HCT116 (cell line): ENCODE measurements around the gene HNF1B. TPM values are rescaled to one million over a fixed set of nuclear protein-coding genes. Genes with fewer than 3 reads are reported as not detected.

ENCODE experiments used
- ATAC-seq: fragments of 200-7000 bp; cut with Tn5 transposase; 2 replicates; pipeline ENCODE4 v1.9.1; 2020; ENCODE audit warnings: mild to moderate bottlenecking, moderate library complexity
- BruUV-seq: library from RNA; stranded (reverse); fragments of 400-500 nt; replicated peaks from 2 replicates; lab custom pipeline; 2021; lab: Mats Ljungman, UMichigan
- CTCF ChIA-PET: fragments of 300-600 bp; sonication (Branson Sonifier 250); formaldehyde crosslinking; loops from one replicate; lab custom pipeline; 2021; ENCODE audit warnings: antibody characterized with exemption; lab: Charles Lee
- POLR2A ChIA-PET: fragments of 300-600, 350-600 bp; sonication (Branson Sonifier 250); formaldehyde crosslinking; loops from one replicate; lab custom pipeline; 2021; ENCODE audit warnings: antibody characterized with exemption; lab: Charles Lee
- RAD21 ChIA-PET, 2 experiments: fragments of 300-600 bp; sonication (Branson Sonifier 250); formaldehyde crosslinking; loops; one replicate each; lab custom pipeline; 2023; ENCODE audit warnings: low total read pairs in 2 of 2; ENCODE audit not compliant: uncharacterized antibody in 2 of 2, unreplicated experiment in 2 of 2, low non-redundant PET in 1 of 2; lab: Charles Lee
- DNase-seq: peaks from one replicate; pipeline ENCODE4 v3.0.0-alpha.2; 2010; ENCODE audit warnings: low read depth, low spot score
- H2AFZ ChIP-seq: fragments of 200-600 bp; shearing (Covaris generic), sonication (generic); 2 replicates; pipeline ENCODE4 v1.6.1; 2017; ENCODE audit warnings: low read depth, mixed run types, mixed read lengths, antibody characterized with exemption, low read length; ENCODE audit not compliant: poor library complexity, severe bottlenecking
- H3K27ac ChIP-seq: 2 replicates; pipeline ENCODE4 v1.5.1; 2012; ENCODE audit warnings: low read depth, low read length
- H3K27me3 ChIP-seq: fragments of 200-600 bp; sonication (generic); 2 replicates; pipeline ENCODE4 v1.6.1; 2016; ENCODE audit warnings: mixed run types, low read length, mixed read lengths; ENCODE audit not compliant: insufficient read depth
- H3K36me3 ChIP-seq, 2 experiments: fragments of 200-500 bp in 1 of 2; fragments of 200-600 bp in 1 of 2; sonication (Bioruptor generic) in 1 of 2; sonication (generic) in 1 of 2; 2 replicates each; pipeline versions ENCODE4 v1.5.1 to v1.6.1; 2014 to 2016; ENCODE audit warnings: low read length in 2 of 2, inconsistent platforms in 1 of 2, mixed read lengths in 1 of 2, mixed run types in 1 of 2; ENCODE audit not compliant: insufficient read depth in 2 of 2, control insufficient read depth in 1 of 2
- H3K4me1 ChIP-seq, 2 experiments: fragments of 200-600 bp in 1 of 2; sonication (generic) in 1 of 2; 2 replicates each; pipeline versions ENCODE4 v1.5.1 to v1.6.1; 2012 to 2017; ENCODE audit warnings: low read length in 2 of 2, inconsistent platforms in 1 of 2, mild to moderate bottlenecking in 1 of 2, mixed read lengths in 1 of 2, mixed run types in 1 of 2, moderate library complexity in 1 of 2; ENCODE audit not compliant: insufficient read depth in 2 of 2, control insufficient read depth in 1 of 2
- H3K4me2 ChIP-seq: fragments of 200-600 bp; sonication (generic); 2 replicates; pipeline ENCODE4 v1.6.1; 2017; ENCODE audit warnings: mixed run types, low read length, mixed read lengths
- H3K4me3 ChIP-seq, 2 experiments: fragments of 200-600 bp in 1 of 2; sonication (generic) in 1 of 2; replicated peaks in 1 of 2; 2 replicates each; pipeline ENCODE4 v1.5.1; 2011 to 2016; ENCODE audit warnings: low read length in 2 of 2, control low read depth in 1 of 2, low read depth in 1 of 2, mild to moderate bottlenecking in 1 of 2, mixed read lengths in 1 of 2, mixed run types in 1 of 2
- H3K79me2 ChIP-seq: fragments of 200-600 bp; sonication (generic); 2 replicates; pipeline ENCODE4 v1.6.1; 2017; ENCODE audit warnings: mild to moderate bottlenecking, mixed run types, low read length, moderate library complexity, mixed read lengths; ENCODE audit not compliant: insufficient read depth
- H3K9ac ChIP-seq: fragments of 200-600 bp; sonication (generic); 2 replicates; pipeline ENCODE4 v1.6.1; 2016; ENCODE audit warnings: low read length, mixed read lengths
- H3K9me2 ChIP-seq: fragments of 200-600 bp; sonication (generic), shearing (Covaris generic); 2 replicates; pipeline ENCODE4 v1.6.1; 2017; ENCODE audit warnings: mixed run types, mild to moderate bottlenecking, moderate library complexity; ENCODE audit not compliant: insufficient read depth
- H3K9me3 ChIP-seq, 2 experiments: fragments of 200-500 bp in 1 of 2; fragments of 200-600 bp in 1 of 2; sonication (Bioruptor generic) in 1 of 2; sonication (generic) in 1 of 2; 2 replicates each; pipeline ENCODE4 v1.6.1; 2014 to 2017; ENCODE audit warnings: low read length in 2 of 2, mixed read lengths in 2 of 2, inconsistent platforms in 1 of 2, low read depth in 1 of 2, mild to moderate bottlenecking in 1 of 2, mixed run types in 1 of 2, moderate library complexity in 1 of 2; ENCODE audit not compliant: control insufficient read depth in 1 of 2, insufficient read depth in 1 of 2
- H4K20me1 ChIP-seq: fragments of 200-600 bp; sonication (generic), shearing (Covaris generic); 2 replicates; pipeline ENCODE4 v1.6.1; 2017; ENCODE audit warnings: mixed run types, mild to moderate bottlenecking, moderate library complexity; ENCODE audit not compliant: insufficient read depth
- CEBPB ChIP-seq: IDR thresholded peaks from 2 replicates; pipeline ENCODE4 v1.6.1; 2012; ENCODE audit warnings: low read depth
- CTCF ChIP-seq, 3 experiments: fragments of 200-600 bp in 1 of 3; sonication (generic) in 1 of 3; IDR thresholded peaks in 2 of 3; conservative IDR thresholded peaks in 1 of 3; 2 replicates each; pipeline ENCODE4 v1.5.1; 2012 to 2017; ENCODE audit warnings: low read depth in 2 of 3, low read length in 2 of 3, antibody characterized with exemption in 1 of 3, borderline replicate concordance in 1 of 3, control low read depth in 1 of 3, mild to moderate bottlenecking in 1 of 3, mixed read lengths in 1 of 3, mixed run types in 1 of 3, moderate library complexity in 1 of 3; ENCODE audit not compliant: insufficient read depth in 1 of 3
- ELF1 ChIP-seq: IDR thresholded peaks from 2 replicates; pipeline ENCODE4 v1.6.1; 2012; ENCODE audit warnings: low read depth, borderline replicate concordance
- EZH2 ChIP-seq: fragments of 200-600 bp; sonication (generic); IDR thresholded peaks from 2 replicates; pipeline ENCODE4 v1.6.1; 2017; ENCODE audit warnings: antibody characterized with exemption, mixed run types
- EZH2phosphoT487 ChIP-seq: fragments of 200-600 bp; IDR thresholded peaks from 2 replicates; pipeline ENCODE4 v1.6.1; 2018; ENCODE audit warnings: antibody characterized with exemption, borderline replicate concordance
- FOSL1 ChIP-seq: IDR thresholded peaks from 2 replicates; pipeline ENCODE4 v1.6.1; 2012; ENCODE audit warnings: low read depth
- MAX ChIP-seq: IDR thresholded peaks from 2 replicates; pipeline ENCODE4 v1.6.1; 2012
- POLR2A ChIP-seq: IDR thresholded peaks from 2 replicates; pipeline ENCODE4 v1.7.0; 2011; ENCODE audit warnings: borderline replicate concordance; ENCODE audit not compliant: insufficient read depth, insufficient read length; ENCODE audit errors: extremely low read depth
- REST ChIP-seq: IDR thresholded peaks from 2 replicates; pipeline ENCODE4 v1.6.1; 2012; ENCODE audit warnings: low read depth
- SP1 ChIP-seq: IDR thresholded peaks from 2 replicates; pipeline ENCODE4 v1.6.1; 2012; ENCODE audit warnings: low read depth
- SRF ChIP-seq: IDR thresholded peaks from 2 replicates; pipeline ENCODE4 v1.6.1; 2012; ENCODE audit warnings: low read depth
- TCF7L2 ChIP-seq: IDR thresholded peaks from 2 replicates; pipeline ENCODE4 v1.7.0; 2011; ENCODE audit warnings: borderline replicate concordance, inconsistent platforms; ENCODE audit not compliant: insufficient read depth, insufficient read length; ENCODE audit errors: extremely low read depth
- YY1 ChIP-seq: IDR thresholded peaks from 2 replicates; pipeline ENCODE4 v1.6.1; 2011; ENCODE audit warnings: low read length, low read depth, moderate library complexity, mild to moderate bottlenecking; ENCODE audit not compliant: insufficient replicate concordance; ENCODE audit errors: extremely low read depth
- ZFX ChIP-seq: fragments of 450-650 bp; IDR thresholded peaks from 2 replicates; pipeline ENCODE4 v1.6.1; 2017
- intact Hi-C: fragments of 100-400 bp; cut with micrococcal nuclease; formaldehyde crosslinking; loops from 2 replicates; pipeline ENCODE4 v1.10.0; 2022
- total RNA-seq: library from RNA; stranded (reverse); gene quantifications from one replicate; pipeline ENCODE4 v1.2.1, GENCODE V29; 2021; ENCODE audit not compliant: unreplicated experiment

The HNF1B gene
- total RNA-seq, 1 experiment from 2014 or later: 3.6 TPM

- ChIA-PET POLR2A (no interaction called here), CTCF (interaction anchor here (1.6 kb wide), 1 partner anchor 9 kb away, joined by 4 read pairs; no protein-coding TSS in a partner anchor), RAD21 (no interaction called here)
- no TSS peak for BruUV-seq
- no peak for DNase-seq
- no peak overlapping the region for H3K4me3 ChIP-seq
- no peak overlapping the region for H3K9ac ChIP-seq
- H3K79me2 ChIP-seq: no peaks in the 10 kb centered on the region
- H3K27me3 ChIP-seq: no peaks in the 10 kb centered on the region
- intact Hi-C loops: no loop called here
- H3K36me3 ChIP-seq: no peaks in the 10 kb centered on the region
- H3K4me2 ChIP-seq: no peak overlapping the region
- H3K4me1 ChIP-seq: no peaks in the 10 kb centered on the region
- TF ChIP-seq ZFX: no peak
- TF ChIP-seq ELF1: no peak
- TF ChIP-seq SRF: no peak
- TF ChIP-seq MAX: no peak
- TF ChIP-seq YY1: no peak
- TF ChIP-seq CEBPB: no peak
- no peak for TF ChIP-seq TCF7L2
- TF ChIP-seq EZH2phosphoT487: no peak
- no peak for TF ChIP-seq FOSL1
- no peak for TF ChIP-seq REST
- no peak for TF ChIP-seq SP1
- no peak for TF ChIP-seq POLR2A
- TF ChIP-seq EZH2: no peak
- TF ChIP-seq CTCF (IDR thresholded peaks at IDR 0.05 in 2 of 3, conservative IDR thresholded peaks at IDR 0.05 in 1 of 3; ENCODE audit: borderline replicate concordance in 1 of 3, insufficient read depth in 1 of 3, low read depth in 2 of 3, low read length in 2 of 3): no peak
- TF ChIP-seq, all 23 proteins: peak for 0
- Histone ChIP-seq H3K9me2 (no peaks in the 10 kb centered on the region), H3K9me3 (no peaks in the 10 kb centered on the region), H4K20me1 (no peaks in the 10 kb centered on the region), H3K27ac (no peak overlapping the region), H2AFZ (no peak overlapping the region)
- no peak for ATAC-seq
These were observed 17.1 kb upstream of the HNF1B start for GRCh38 chr17:37761961-37762360.
